CD4-positive, alpha-beta T cell treated with Interleukin-12 subunit alpha and Interleukin-12 subunit beta, for 1 hour (primary cell): Measurements from ENCODE around the gene PSD4.

ENCODE experiments used
- DNase-seq: peaks from one replicate; pipeline ENCODE4 v3.0.0-alpha.2; 2020

The PSD4 gene

DNA sequence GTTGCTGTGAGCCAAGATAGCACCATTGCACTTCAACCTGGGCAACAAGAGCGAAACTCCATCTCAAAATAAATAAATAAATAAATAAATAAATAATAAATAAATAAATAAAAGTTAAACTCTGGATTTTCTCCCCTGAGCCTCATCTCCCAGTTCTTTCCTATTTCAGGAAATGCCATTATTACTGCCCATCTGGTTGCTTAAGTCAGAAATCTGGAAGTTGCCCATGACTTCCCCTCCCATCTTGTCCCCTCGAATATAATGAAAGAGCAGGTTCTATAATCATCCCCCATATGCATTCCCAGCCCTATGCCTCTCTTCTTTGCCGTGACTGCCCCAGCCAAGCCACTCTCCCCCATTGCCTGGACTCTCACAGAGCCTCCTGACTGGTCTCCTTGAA lies 4.2 kb upstream of the PSD4 start:
- no peak for DNase-seq

DNA sequence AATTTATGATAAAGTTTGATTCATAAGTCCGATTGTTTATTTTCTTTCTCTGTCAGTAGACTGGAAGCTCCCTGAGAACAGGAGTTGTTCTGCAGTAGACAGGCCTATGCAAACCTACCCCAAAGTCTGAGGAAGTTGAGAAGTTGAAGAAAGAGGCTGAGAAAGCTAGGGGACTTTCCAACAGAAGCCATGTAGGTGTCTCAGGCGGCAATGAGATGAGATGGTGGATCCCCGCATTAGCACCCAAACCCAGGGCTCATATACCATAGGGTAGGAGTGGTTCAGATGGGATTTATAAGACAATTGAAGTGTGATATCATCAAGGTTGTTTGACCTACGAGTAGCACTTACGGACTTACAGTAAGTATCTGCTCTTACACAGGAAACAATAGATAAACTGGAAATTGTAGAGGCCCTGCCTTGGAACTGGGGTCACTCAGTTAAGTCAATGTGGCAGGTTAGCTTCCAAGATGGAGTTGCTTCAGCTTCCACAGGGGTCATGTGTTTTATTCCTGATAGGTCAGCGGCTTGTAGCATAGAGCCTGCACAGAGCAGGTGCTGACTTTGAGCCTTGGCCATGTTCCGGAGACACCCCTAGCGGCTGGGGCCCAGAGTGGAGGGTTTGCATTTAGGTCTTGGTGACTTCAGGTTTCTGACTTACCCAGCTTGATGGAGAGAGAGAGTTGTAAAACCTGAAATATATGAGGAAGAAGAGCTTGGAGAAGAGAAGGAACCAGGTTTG lies 2.3 kb upstream of the PSD4 start:
- DNase-seq: no peak

DNA sequence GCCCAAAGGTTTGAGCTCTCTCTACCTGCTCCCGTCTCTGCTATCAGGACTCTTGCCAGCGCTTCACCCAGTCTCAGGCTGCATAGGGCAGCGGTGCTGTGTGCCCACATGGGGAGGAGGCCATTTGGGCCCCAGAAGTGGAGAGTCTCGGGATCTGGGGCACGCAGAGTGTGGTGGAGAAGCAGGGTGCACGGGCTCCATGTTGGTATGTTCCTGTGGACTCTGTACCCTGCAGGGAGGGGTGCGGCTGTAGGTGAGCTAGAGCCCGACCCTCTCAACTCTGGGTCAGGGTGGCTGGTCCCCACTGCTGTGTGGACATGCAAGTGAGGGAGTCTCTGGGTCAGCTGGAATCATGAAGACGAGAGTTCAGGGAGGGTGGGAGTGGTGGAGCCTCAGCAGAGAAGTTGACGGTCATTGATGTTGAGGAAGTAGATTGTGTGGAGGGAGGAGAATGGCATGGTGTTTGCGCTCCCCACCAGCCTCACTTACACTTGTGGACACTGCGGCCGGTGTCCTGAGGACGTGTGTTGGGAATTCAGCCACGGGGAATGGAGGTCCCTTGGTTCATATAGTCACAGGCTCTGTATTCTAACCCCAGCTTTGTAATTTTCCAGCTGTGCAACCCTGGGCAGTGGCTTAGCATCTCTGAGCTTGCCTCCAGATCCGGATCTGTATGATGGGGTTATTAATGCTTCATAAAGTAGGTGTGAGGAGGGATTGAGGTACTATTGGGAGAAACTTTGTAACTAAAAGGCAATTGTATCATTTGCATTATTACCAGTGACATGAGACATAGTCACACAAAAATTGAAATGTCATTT lies 840 bp upstream of the PSD4 start:
- DNase-seq: no peak

DNA sequence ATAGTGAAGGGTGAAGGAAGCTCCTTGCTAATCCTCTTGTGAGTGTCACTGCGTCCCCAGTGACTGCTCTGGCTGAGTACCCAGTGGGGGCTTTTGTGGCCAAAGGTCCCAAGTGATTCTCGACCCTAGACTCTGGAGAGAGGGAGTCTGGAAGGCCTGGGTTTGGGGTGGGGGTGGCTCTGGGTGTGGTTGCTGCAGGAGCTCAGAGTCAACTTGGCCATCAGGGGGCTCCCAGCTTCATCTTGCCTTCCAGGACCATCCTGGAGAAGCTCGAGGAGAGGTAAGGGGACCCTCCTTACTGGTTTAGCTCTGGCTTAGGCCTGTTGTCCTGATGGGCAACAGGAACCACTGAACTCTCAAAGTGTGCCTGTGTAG lies 592 bp downstream of the PSD4 start:
- no peak for DNase-seq

DNA sequence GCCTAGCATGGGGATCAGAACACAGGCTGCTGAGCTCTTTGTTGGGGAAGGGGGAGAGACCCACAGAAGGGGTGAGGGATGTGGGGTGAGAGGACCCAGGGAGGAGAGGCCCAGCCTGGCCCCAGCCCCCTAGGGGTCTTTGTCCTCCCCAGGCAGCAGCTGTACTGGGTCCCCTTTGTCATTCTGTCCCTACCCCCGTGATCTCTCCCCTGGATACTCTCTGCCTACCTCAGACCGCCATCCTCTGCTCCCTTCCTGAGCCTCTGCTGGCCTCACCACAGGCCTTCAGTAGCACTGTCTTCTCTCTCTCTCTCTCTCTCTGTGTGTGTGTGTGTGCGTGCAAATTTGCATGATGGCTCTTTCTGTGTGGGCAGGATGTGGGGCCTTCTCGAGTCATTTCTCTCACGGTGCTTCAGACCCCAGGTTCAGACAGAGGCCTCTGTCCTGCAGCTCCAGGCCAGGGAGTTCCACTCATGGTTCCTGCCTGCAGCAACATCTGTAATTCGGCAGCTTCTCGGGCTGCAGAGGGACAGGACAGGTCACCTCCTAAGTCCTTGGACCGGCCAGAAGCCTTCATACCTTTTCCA lies 1.4 kb downstream of the PSD4 start:
- peak; percentile 78 for DNase-seq

DNA sequence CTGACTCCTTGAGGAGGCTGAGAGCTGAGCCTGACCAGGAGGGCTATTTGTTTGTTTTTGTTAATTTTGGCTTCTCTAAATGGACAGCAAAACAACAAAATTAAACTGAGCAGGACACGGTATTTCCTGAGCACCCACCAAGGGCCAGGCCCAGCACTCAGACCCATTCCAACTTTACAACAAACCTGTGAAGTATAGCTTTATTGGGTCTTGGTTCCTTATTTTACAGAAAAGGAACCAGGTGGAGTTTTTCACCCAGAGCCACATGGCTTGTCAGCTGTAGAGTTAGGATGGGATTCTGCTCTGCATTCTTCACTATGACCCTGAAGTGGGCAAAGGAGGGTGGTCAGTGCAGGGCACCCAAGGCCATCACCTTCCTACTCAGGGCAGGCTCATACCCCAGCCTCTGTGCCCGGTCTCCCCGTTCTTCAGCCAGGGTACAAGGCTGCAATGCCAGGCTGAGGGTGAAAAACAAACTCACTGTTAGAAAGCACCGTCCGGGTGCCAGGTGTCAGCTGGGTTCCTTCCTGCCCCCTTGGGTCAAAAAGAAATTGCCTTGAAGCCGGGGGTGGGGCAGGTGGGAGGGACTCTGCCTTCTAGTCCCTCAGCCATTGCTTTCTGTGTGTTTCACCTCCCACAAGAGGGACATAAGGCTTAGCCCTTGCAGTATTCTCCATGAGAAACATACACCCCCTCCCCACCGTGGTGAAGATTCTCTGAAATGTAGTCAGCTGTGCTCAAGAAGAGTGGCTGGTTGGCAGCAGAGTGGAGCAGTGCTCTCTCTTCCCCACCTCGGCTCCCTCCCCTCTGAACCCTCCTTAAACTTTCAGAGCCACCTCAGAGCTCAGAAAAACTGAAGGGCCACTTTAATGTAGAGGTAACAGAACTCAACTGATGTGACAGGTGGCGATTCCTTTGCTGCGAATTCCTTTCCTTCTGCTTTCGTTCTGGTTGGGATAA lies 2.2 kb downstream of the PSD4 start:
- peak; percentile 42 for DNase-seq

DNA sequence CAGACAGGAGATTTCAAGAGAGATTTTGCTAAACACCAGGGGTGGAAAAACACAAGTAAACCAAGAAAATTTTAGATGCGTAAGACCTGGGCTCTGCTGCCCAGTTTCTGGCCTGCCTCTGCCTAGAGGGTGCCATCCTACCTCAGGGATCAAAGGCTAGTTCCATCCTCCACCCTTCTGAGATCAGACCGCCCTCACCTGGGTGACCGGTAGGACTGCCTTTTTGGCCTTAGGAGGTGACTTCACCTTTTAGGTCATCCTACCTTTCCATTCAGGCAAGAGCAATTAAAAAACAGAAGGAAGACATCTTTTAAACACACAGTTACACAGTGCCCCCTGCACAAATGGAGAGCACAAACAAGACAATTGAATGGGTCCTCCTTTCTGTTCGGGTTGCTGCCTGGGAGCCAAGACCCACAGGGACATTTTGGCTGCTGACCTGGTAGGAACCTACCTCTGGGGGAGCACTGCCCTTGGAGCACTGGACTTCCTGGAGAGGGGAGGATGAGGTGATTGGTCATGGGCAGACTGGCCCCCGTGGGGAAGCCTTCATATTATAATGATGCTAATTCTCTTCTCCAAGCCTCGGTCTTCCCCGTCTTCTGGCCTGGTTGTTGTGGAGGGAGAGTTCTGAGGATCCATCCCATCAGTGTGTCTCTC lies 3.1 kb downstream of the PSD4 start:
- no peak for DNase-seq

DNA sequence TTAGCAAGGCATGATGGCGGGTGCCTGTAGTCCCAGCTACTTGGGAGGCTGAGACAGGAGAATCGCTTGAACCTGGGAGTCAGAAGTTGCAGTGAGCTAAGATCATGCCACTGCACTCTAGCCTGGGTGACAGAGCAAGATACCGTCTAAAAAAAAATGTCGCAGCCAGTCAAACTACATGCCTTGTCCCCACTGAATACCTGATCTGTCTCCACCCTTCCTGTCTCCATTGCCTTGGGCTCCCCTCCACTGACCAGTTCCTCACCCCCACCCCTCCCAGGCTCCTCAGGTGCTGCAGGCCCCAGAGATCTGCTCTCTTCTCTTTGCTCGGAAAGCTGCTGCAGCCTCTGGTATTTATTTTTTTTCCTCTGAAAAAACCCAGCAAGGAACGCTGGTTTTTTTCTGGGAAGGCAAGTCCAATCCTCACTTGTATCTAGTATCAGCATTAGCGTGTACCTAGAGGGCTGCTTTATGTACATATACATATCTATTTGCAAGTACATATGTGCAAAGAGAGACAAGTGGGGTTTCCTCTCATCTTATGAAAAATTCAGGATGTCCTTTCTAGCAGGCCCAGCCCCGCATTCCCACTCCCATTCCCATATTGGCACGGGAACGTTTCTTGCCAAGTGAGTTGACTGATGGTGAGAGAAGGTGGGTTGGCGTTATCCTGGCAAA lies 4.4 kb downstream of the PSD4 start:
- DNase-seq: no peak

DNA sequence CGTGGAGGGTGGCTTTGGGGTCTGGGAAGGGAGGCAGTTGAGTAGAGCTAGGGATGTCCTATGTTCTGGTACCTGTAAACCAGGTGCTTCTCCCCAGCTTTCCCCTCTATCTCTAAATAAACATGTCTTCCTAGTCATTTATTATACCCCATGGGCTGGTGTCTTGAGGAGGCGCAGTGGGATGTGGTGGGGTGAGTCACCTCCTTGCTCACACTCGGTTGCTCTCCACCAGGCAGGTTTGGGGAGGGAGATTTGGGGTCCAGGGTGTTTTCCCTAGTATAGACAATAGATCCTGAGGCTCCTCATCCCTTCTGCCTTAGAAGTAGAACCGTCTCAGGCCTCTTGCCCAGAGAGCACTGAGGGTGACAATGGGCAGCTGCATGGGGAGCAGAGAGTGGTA lies 5.1 kb downstream of the PSD4 start:
- no peak for DNase-seq

DNA sequence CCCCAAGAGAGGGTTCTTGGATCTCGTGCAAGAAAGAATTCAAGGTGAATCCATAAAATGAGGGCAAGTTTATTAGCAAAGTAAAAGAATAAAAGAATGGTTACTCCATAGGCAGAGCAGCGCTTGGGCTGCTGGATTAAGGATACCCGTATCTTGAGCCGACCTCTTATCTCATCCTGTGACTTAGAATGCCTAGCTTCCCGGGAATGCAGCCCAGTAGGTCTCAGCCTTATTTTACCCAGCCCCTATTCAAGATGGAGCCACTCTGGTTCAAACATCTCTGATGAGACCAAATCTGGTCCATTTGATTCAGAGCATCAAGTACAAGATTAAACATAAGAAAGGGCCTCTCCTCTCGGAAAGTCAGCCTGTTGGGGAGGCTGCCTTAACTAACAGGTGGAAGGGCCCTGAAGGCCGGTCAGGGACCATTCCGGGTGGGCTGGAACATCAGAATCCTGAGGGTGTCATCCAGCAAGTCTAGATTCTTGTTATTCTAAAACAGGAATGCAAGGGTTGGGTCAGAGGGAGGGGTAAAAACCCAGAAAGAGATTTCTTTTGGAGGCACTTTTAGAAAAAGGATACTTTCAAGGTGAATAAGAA lies 5.8 kb downstream of the PSD4 start:
- no peak for DNase-seq

DNA sequence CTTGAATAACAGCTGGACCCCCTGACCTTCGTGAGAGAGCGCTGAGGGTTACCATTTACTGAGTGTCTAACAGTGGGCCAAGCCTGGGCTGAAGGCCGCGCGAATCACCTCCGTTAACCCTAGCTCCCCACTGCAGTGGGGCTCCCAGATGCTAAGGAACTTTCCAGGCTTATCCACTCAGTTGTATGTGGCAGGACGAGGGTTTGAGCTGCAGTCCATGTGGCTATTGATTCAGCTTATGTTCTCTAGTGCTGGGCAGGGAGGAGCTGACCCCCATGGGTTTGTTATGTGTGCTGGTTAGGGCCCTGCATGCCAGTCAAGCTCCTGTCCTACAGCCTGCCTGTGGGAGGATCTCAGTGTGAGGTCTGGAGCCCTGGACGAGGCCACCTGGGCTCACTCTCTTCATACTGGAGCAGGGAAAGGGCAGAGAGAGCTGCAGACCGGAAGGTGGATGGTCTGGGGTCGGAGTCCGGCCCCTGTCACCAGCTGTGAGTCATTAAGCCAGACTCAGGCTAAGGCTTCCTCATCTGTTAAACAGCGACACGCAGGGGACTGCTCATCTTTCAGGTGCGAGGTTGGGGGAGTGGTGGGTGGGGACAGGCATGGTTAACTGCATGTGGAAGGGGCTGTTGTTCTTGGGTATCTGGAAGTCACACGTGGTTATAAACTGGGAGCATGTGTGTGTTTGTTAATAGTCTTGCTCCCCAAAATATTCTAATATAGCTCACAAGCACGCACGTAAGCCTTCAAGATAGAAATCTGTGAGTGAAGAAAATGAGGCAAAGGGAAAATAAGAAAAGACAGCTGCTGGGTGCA lies 6.6 kb downstream of the PSD4 start:
- no peak for DNase-seq

DNA sequence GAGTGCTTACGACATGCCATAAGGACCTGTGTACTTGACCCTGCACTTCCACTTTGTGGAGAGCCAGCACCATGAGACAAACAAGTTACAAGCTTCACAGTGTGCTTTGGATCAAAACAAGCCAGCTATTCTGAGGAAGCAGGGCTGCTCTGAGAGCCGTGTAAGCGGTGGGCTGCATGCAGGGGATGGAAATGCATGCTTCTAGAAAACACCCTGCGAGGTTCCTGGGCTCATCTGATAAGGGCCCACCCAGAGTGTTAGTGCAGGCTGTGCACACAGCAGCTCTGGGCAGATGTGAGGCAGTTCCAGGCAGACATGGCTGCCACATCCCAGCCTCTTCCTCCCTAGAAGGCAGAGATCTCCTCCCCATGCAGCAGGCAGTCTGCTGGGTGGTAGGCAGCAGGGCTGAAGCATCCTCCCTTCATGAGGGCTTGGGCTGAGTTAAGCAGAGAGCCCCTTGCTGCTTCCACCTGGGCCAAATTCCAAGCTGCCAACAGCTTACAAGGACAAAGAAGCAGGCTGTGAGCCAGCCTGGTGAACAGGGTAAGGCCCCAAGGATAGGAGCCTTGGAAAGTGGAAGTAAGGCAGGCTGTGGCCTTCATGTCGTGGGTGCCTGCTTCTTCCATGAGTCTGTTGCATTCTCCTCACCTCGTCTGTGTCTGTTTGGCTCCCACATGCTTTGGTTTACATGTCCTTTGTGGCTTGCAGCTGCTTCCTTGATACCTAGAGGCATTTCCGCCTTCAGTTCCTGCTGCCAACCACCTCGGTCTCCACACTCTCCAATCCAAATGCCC lies 7.7 kb downstream of the PSD4 start:
- DNase-seq: no peak

DNA sequence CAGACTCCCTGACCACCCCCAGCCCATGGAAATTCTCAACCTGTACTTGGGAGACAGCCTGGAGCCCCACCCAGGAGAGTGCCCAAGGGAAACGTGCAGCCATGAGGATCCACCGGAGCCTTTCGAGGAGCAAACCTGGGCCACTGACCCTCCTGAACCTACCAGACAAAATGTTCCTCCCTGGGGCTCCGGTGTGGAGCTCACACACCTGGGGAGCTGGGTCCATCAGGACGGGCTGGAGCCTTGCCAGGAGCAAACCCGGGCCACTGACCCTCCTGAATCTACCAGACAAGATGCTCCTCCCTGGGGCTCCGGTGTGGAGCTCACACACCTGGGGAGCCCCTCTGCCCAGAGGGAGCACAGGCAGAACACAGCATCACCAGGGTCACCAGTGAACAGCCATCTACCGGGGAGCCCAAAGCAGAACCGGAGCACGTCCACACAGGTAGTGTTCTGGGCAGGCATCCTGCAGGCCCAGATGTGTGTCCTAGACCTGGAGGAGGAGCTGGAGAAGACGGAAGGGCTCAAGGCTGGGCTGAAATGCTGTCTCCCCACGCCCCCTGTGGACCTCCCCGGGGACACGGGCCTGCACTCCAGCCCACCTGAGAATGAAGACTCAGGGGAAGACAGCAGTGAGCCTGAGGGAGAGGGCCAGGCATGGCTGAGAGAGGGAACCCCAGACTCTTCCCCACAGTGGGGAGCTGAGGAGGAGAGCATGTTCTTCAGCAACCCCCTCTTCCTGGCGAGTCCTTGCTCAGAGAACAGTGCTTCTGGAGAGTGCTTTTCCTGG lies 8.9 kb downstream of the PSD4 start:
- DNase-seq: no peak

DNA sequence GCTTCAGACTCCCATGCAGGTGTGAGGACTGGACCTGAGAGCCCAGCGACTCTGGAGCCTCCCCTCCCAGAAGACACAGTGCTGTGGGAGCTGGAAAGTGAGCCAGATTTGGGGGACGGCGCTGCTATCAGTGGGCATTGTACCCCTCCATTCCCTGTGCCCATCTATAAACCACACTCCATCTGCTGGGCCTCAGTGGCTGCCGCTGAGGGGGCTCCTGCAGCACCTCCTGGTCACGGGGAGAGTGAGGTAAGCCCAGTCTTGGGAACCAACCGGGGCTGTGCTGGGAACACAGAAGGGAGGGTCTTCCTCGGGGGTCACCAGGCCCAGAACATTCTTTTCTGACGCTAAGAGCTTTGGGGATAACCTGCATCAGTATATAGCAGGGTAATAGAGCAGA lies 9.5 kb downstream of the PSD4 start:
- DNase-seq: no peak

DNA sequence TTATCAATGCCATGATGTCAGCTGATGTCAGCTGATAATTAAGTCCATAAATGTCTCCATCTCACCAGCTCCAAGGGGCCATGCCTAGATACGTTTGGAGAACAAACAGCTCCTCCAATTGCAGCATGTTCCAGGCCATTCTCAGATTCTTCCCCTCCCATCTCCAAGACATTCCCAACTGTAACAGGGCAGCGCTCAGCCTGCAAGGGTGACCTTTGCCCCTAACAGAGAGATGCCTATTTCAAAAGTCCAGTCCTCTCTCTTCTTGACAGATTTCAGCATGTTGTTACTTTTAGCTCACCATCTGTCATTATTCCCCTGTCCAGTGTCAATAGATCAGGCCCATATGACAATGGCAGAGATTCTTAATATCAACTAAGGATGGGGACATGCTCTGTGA lies 9.9 kb downstream of the PSD4 start:
- no peak for DNase-seq

DNA sequence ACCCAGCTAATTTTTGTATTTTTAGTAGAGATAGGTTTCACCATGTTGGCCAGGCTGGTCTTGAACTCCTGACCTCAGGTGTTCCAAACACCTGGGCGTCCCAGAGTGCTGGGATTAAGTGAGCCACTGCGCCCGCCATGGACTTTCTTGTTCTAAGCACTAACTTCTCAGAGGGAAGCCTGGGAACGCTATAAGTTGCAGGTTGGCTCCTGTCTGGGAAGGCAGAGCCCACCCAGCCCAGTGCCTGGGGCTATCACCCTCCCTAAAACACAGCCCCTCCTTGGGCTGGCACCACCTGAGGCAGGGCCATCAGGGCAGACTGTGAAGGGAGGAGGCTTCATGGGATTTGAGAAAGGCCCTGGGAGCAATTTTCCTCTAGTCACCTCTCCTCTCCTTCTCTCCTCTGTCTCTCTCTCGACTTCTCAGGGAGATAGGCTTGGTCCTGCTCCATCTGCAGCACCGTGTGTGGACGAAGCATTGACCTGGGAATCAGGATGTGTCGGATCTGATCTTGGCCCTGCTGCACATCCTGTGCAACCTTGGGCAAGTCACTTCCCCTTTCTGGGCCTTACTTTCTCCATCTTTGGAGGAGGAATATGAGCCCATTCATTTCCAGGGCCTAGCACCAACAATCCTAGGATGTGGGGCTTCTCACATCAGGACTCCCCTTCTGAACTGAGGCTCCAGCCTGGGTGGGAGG lies 10.9 kb downstream of the PSD4 start:
- DNase-seq: no peak

DNA sequence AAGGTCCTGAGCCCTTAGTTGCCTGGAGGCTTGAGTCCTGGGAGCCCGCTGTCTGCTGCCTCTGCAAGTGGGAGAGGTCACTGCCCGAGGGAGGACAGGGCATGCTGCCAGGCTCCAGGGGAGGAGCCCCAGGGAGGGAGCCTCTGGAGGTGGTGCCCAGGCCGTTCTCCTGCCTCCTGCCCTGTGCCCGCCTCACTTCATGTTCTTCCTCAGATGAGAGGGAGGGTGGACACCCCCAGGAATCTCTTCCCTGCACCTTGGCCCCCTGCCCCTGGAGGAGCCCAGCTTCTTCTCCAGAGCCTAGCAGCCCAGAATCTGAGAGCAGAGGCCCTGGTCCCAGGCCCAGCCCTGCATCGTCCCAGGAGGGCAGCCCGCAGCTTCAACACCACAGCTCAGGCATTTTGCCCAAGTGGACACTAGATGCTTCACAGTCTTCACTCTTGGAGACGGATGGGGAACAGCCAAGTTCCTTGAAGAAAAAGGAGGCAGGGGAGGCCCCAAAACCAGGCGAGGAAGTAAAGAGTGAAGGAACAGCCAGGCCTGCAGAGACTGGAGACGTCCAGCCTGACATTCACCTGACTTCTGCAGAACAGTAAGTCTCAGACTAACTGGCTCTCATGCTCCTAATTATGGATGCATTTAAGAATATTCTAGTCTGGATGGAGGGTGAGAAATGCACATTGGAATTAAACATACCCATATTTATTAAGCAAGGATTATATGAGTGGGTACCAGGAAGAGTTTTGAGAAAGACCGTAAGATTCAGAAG lies 12.1 kb downstream of the PSD4 start:
- DNase-seq: no peak
